CD4-positive, CD25-positive, alpha-beta regulatory T cell (primary cell): ENCODE data around the gene SREK1. TPM values are rescaled to one million over a fixed set of nuclear protein-coding genes. Genes with fewer than 3 reads are reported as not detected.

ENCODE experiments used
- polyA plus RNA-seq, 4 donors: library from polyadenylated mRNA; unstranded; fragments of 300-500 nt; fragmentation: Illumina TruSeq; gene quantifications; one replicate each; pipeline ENCODE4 v1.2.3, GENCODE V29; 2021
- total RNA-seq: library from RNA; stranded (reverse); gene quantifications from one replicate; pipeline ENCODE4 v1.2.3, GENCODE V29; 2022

The SREK1 gene
- total and polyA plus RNA-seq, 5 donors from 2014 or later = 14.8 to 160 (median 19.5) TPM

Other genes starting within 250 kb of the SREK1 start
- 114 TPM for gene ERBIN, start 217.7 kb upstream of the SREK1 start, total RNA-seq
- 10 to 100 TPM; 21.5 to 58.2 (median 38.8) TPM for gene ERBIN, start 217.7 kb upstream of the SREK1 start, polyA plus RNA-seq